ENCODE measurements around the gene NDP. TPM values are rescaled to one million over a fixed set of nuclear protein-coding genes. Genes with fewer than 3 reads are reported as not detected.

Gene NDP
- total RNA-seq, 1 experiment from 2014 or later: not detected

- Histone ChIP-seq H3K9me3 (ENCODE audit: control insufficient read depth in 1 of 2, insufficient read depth in 1 of 2, low read depth in 1 of 2, low read length in 2 of 2) (no peaks in the 10 kb centered on the region), H3K27ac (ENCODE audit: low read depth, low read length) (no peak overlapping the region), H3K27me3 (ENCODE audit: insufficient read depth, low read length) (no peaks in the 10 kb centered on the region), H3K9ac (ENCODE audit: low read length) (no peak overlapping the region), H3K79me2 (ENCODE audit: insufficient read depth, low read length) (no peaks in the 10 kb centered on the region), H4K20me1 (ENCODE audit: insufficient read depth) (no peaks in the 10 kb centered on the region), H2AFZ (ENCODE audit: low read depth, low read length, poor library complexity, severe bottlenecking) (no peak overlapping the region), H3K4me1 (ENCODE audit: control insufficient read depth in 1 of 2, insufficient read depth in 2 of 2, low read length in 2 of 2) (peaks cover 0 to 3% of the 10 kb centered on the region in 2 experiments; a peak in 1 of 4 replicates), H3K4me3 (replicated peaks in 1 of 2; ENCODE audit: low read depth in 1 of 2, low read length in 2 of 2) (no peak overlapping the region), H3K4me2 (ENCODE audit: low read length) (no peak overlapping the region), H3K9me2 (ENCODE audit: insufficient read depth) (no peaks in the 10 kb centered on the region), H3K36me3 (ENCODE audit: control insufficient read depth in 1 of 2, insufficient read depth in 2 of 2, low read length in 2 of 2) (no peaks in the 10 kb centered on the region)
- ChIA-PET CTCF (no interaction called here), RAD21 (ENCODE audit: low non-redundant PET in 1 of 2, low total read pairs in 2 of 2, uncharacterized antibody in 2 of 2, unreplicated experiment in 2 of 2) (no interaction called here), POLR2A (no interaction called here)
- TF ChIP-seq ZFX (IDR thresholded peaks at IDR 0.05): no peak
- no peak for TF ChIP-seq JUND (IDR thresholded peaks at IDR 0.05)
- ATAC-seq (no peak), DNase-seq (ENCODE audit: low read depth, low spot score) (no peak)
- intact Hi-C loops (cut with micrococcal nuclease): no loop called here
- no TSS peak for BruUV-seq (replicated peaks)
Observed at GRCh38 chrX:44020693-44021092, 47.5 kb upstream of the NDP start.

GRCh38 chrX:44019911-44020310 lies 46.7 kb upstream of the NDP start:
- no peaks in the 10 kb centered on the region for H3K27me3 ChIP-seq (ENCODE audit: insufficient read depth, low read length)
- no peak overlapping the region for H3K4me2 ChIP-seq (ENCODE audit: low read length)
- ChIA-PET POLR2A (no interaction called here), CTCF (no interaction called here), RAD21 (ENCODE audit: low non-redundant PET in 1 of 2, low total read pairs in 2 of 2, uncharacterized antibody in 2 of 2, unreplicated experiment in 2 of 2) (no interaction called here)
- no peak overlapping the region for H3K9ac ChIP-seq (ENCODE audit: low read length)
- no peak overlapping the region for H3K4me3 ChIP-seq (replicated peaks in 1 of 2; ENCODE audit: low read depth in 1 of 2, low read length in 2 of 2)
- intact Hi-C loops (cut with micrococcal nuclease): no loop called here
- no peak for DNase-seq (ENCODE audit: low read depth, low spot score)
- H3K27ac ChIP-seq (ENCODE audit: low read depth, low read length): no peak overlapping the region
- TF ChIP-seq SIN3A (IDR thresholded peaks at IDR 0.05; ENCODE audit: low read depth) (no peak), MAX (IDR thresholded peaks at IDR 0.05) (no peak), FOSL1 (IDR thresholded peaks at IDR 0.05; ENCODE audit: low read depth) (no peak), ELF1 (IDR thresholded peaks at IDR 0.05; ENCODE audit: borderline replicate concordance, low read depth) (no peak), CBX3 (IDR thresholded peaks at IDR 0.05; ENCODE audit: low read depth) (no peak), ZNF274 (IDR thresholded peaks at IDR 0.05; ENCODE audit: low read depth, low read length) (no peak)
- no peaks in the 10 kb centered on the region for H3K36me3 ChIP-seq (ENCODE audit: control insufficient read depth in 1 of 2, insufficient read depth in 2 of 2, low read length in 2 of 2)
- no peaks in the 10 kb centered on the region for H3K9me2 ChIP-seq (ENCODE audit: insufficient read depth)
- ATAC-seq: no peak
- H2AFZ ChIP-seq (ENCODE audit: low read depth, low read length, poor library complexity, severe bottlenecking): no peak overlapping the region
- H4K20me1 ChIP-seq (ENCODE audit: insufficient read depth): no peaks in the 10 kb centered on the region
- H3K79me2 ChIP-seq (ENCODE audit: insufficient read depth, low read length): no peaks in the 10 kb centered on the region
- BruUV-seq (replicated peaks): no TSS peak
- no peaks in the 10 kb centered on the region for H3K9me3 ChIP-seq (ENCODE audit: control insufficient read depth in 1 of 2, insufficient read depth in 1 of 2, low read depth in 1 of 2, low read length in 2 of 2)
- H3K4me1 ChIP-seq (ENCODE audit: control insufficient read depth in 1 of 2, insufficient read depth in 2 of 2, low read length in 2 of 2): no peaks in the 10 kb centered on the region

Measured in HCT116 (cell line).